GM12873 (cell line): ENCODE measurements around the gene MEF2D.

Source experiments
- TF ChIP-seq, protein P1 (sequence below): IDR thresholded peaks from 2 replicates; pipeline ENCODE4 v1.5.1; 2012; ENCODE audit warnings: low read depth, mild to moderate bottlenecking, moderate library complexity, low read length, control low read depth; ENCODE audit not compliant: insufficient read depth; ENCODE audit errors: missing control alignments

MEF2D gene

DNA sequence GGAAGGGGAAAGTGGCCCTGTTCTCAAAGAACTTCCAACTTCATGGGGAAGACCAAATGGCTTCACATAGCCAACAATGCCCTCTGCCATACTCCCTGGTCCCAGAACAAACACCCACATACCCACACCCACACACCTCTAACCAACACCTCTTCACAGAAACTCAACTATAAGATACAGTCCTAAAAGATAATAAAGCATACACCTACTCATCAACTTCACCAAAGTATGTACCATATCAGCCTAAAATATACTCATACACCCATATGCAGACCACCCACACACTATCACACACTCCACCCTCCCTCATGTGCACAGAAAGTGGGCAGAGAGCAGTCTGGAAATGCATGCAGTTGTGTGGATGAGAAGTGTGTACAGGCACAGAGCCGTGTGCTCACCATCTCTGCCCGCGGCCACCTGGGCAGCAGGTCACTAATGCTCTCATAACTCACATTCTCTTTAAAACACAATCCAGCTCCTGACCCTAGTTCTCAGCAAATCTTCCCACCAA, 44.1 kb upstream of the MEF2D start:
- TF ChIP-seq, protein P1, sequence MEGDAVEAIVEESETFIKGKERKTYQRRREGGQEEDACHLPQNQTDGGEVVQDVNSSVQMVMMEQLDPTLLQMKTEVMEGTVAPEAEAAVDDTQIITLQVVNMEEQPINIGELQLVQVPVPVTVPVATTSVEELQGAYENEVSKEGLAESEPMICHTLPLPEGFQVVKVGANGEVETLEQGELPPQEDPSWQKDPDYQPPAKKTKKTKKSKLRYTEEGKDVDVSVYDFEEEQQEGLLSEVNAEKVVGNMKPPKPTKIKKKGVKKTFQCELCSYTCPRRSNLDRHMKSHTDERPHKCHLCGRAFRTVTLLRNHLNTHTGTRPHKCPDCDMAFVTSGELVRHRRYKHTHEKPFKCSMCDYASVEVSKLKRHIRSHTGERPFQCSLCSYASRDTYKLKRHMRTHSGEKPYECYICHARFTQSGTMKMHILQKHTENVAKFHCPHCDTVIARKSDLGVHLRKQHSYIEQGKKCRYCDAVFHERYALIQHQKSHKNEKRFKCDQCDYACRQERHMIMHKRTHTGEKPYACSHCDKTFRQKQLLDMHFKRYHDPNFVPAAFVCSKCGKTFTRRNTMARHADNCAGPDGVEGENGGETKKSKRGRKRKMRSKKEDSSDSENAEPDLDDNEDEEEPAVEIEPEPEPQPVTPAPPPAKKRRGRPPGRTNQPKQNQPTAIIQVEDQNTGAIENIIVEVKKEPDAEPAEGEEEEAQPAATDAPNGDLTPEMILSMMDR = no peak

DNA sequence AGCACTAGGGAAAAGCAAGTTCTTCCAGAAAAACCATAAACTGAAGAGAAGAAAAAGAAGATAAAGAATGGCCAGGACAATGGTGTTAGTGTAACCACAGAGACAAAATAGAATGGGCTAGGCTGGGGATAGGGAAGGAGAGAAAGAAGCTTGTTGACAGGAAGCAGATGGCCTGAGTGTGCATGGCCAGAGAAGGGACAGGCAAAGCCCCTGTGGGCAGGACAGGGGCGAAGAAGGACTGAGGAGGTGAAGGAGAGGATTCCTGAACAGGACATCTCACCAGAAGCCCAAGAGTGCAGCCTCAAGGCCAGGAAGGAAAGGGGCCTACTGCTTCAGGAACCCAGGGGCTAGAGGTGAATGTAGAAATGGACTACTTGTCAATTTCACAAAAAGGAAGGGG, 42.5 kb upstream of the MEF2D start:
- TF ChIP-seq, protein P1 = no peak

DNA sequence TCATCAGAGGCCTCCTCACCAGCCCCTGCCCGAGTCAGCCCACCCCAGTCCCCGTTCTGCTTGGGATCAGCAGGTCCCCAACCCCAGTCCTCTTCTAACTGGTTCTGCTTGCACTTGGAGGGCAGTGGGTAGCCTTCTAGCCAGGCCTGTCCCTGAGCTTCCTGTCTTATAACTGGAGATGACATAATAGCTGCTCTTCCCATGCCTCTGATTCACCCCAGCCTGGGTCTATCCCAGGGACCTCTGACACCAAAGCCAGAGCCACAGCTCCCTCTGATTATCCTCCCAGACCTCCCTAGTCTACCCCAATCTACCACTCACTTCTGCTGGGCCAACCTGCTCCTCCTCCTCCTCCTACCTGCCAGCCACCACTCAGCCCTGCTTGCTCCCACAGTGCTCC, 40.4 kb upstream of the MEF2D start:
- TF ChIP-seq, protein P1 = no peak

DNA sequence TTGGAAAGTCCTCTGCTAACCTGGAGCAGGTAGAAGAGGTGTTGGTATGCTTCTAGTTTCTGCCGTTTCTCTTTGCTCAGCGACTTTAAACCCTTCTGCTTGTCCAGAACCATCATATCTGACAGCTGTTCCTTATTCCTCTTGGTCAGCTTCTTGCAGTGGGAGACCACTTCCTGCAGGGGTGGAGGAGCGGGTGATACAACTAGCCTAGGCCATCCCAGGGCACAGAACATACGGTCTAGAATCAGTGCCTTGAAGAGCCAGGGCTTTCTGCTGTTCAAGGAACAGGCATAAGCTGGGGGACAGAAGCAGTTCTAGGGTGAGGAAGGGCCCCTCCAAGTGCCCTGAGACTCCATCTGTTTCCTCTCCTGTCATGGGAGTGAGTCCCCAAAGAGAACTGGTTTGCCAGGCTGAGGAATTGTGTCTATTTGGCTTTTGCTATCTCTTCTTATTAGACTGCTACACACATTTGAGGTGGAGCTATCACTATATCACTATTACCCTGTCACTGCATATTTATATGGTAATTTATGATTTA, 39.3 kb upstream of the MEF2D start:
- TF ChIP-seq, protein P1 = no peak

DNA sequence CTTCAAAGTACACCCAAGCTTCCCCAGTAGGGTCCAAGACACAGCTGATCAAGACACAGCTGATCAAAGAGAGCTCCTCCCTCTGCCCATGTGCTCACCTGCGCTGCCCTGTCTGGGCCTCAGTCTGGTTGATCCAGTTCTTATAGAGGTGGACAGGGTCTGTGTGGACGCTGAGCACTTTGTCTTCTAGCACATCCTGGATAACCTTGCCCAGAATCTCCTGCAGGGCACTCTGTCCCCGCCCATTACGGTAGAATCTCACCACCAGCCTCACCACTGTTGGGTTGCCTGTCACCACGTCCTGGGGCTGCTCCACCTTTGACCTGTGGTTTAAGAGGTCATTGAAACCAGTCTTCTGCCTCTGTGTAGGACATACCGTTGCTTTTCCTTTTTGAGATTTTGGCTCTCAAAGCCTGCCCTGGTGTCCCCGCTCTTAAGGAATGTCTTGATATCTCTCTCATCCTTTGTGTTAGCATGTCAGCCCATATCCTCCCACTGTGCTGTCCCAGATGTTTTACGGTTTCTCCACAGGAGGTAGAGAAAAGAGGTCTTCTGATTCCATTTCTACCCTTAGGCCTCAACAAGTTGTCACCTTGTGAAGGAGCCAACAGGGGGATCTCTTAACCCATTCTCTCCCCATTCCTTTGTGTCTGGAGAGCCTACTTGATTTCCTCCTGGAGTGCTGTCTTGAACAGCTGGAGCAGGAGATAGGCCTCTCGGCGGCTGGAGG, 38.3 kb upstream of the MEF2D start:
- TF ChIP-seq, protein P1 = no peak

DNA sequence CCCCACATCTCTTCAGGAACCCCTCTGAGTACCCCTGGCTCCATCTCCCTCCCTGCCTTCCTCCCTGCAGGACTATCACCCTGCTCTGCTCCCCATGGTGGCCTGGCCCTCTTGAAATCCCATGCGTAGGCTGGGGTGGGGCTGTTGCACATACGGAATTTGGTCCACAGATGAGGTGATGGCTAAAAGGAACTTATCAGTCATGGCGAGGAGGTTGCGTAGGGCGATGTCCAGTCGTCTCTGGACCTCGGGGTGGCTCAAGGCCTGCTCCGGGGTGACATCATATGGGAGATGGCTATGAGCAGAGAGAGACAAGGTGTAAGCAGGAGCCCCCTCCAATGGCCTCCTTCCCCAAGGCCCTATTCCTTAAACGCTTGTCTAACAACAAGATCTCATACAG, 36.5 kb upstream of the MEF2D start:
- TF ChIP-seq, protein P1 = no peak

DNA sequence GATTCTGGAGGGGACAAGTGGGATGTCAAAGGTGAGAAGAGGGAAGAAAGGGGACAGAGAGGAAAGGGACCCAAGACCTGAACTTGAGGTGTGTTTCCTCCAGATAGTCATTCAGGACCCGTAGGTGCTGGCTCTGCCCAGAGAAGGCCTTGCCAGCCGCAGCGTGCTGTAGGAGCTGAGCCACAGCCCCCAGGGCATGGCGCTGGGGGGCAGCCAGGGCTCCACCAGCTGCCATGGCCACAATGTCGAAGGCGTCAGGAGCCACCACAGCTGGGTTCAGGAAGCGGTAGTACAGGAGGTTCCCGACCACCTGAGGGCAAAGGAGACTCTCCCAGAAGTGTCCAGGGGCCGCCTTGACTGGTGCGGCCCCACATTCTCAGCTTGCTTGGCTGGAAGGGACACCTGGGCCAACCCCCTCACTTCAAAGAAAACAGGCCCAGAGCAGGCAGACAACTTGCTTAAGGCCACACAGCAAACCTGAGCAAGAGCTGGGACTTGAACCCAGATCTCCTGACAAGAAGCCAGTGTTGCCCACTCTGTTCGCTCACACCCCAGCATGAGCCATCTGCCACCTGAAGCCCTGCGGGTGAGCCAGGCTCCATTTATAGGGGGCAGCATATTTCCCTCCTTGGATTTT, 34.0 kb upstream of the MEF2D start:
- TF ChIP-seq, protein P1 = no peak
